Osteoblast (primary cell): ENCODE results near the gene FDX1. TPM values are rescaled to one million over a fixed set of nuclear protein-coding genes. Genes with fewer than 3 reads are reported as not detected.
A peak's percentile ranks its signal among the peaks of the same experiment; 100 is the strongest.

Experiments
- DNase-seq: peaks from one replicate; pipeline ENCODE4 v3.0.0; 2011; ENCODE audit warnings: low spot score, mixed read lengths; ENCODE audit not compliant: insufficient read length; ENCODE audit errors: missing footprints
- H2AFZ ChIP-seq: 2 replicates; pipeline ENCODE4 v1.6.0; 2011; ENCODE audit warnings: mild to moderate bottlenecking, low read length
- H3K27ac ChIP-seq: 2 replicates; pipeline ENCODE4 v1.5.1; 2011; ENCODE audit warnings: mild to moderate bottlenecking, low read depth, low read length, moderate library complexity
- H3K27me3 ChIP-seq: 2 replicates; pipeline ENCODE4 v1.6.0; 2012; ENCODE audit warnings: mild to moderate bottlenecking, control low read depth, inconsistent platforms, low read length, moderate library complexity; ENCODE audit not compliant: insufficient read depth
- H3K36me3 ChIP-seq: 2 replicates; pipeline ENCODE4 v1.5.1; 2011; ENCODE audit warnings: mild to moderate bottlenecking, low read length, control low read depth, moderate library complexity; ENCODE audit not compliant: insufficient read depth
- H3K4me1 ChIP-seq: 2 replicates; pipeline ENCODE4 v1.5.1; 2011; ENCODE audit warnings: mild to moderate bottlenecking, low read length, control low read depth, moderate library complexity; ENCODE audit not compliant: insufficient read depth
- H3K4me2 ChIP-seq: 2 replicates; pipeline ENCODE4 v1.6.0; 2011; ENCODE audit warnings: mild to moderate bottlenecking, low read length; ENCODE audit not compliant: insufficient read depth
- H3K4me3 ChIP-seq: fragments of 200-600 bp; sonication (generic); 3 replicates; pipeline ENCODE4 v1.5.1; 2012; ENCODE audit warnings: mild to moderate bottlenecking, low read length, inconsistent platforms; ENCODE audit not compliant: insufficient read depth
- H3K79me2 ChIP-seq: 2 replicates; pipeline ENCODE4 v1.6.0; 2012; ENCODE audit warnings: mild to moderate bottlenecking, low read length, control low read depth, inconsistent platforms; ENCODE audit not compliant: insufficient read depth
- H3K9me3 ChIP-seq: 2 replicates; pipeline ENCODE4 v1.5.1; 2011; ENCODE audit warnings: low read depth, low read length, control low read depth
- H4K20me1 ChIP-seq: 2 replicates; pipeline ENCODE4 v1.6.0; 2012; ENCODE audit warnings: mild to moderate bottlenecking, low read length, control low read depth; ENCODE audit not compliant: insufficient read depth
- CTCF ChIP-seq: IDR thresholded peaks from 2 replicates; pipeline ENCODE4 v1.5.1; 2011; ENCODE audit warnings: mild to moderate bottlenecking, low read depth, low read length, moderate library complexity; ENCODE audit errors: extremely low read depth
- total RNA-seq: library from RNA; depleted of rRNA; stranded (reverse); fragments of >200 nt; gene quantifications from 2 replicates; pipeline ENCODE4 v1.2.3, GENCODE V29; 2012

FDX1 gene
- total RNA-seq, 1 donor, result 9.0 TPM

- H3K27ac ChIP-seq, result no peak overlapping the region
- H3K4me3 ChIP-seq, result no peak overlapping the region
- H3K36me3 ChIP-seq, result no peaks in the 10 kb centered on the region
- no peak for TF ChIP-seq CTCF
- H3K9me3 ChIP-seq, result no peaks in the 10 kb centered on the region
- H3K27me3 ChIP-seq, result no peaks in the 10 kb centered on the region
- H3K4me2 ChIP-seq, result no peak overlapping the region
- no peaks in the 10 kb centered on the region for H3K4me1 ChIP-seq
- no peaks in the 10 kb centered on the region for H4K20me1 ChIP-seq
- no peak overlapping the region for H2AFZ ChIP-seq
- no peak for DNase-seq
- no peaks in the 10 kb centered on the region for H3K79me2 ChIP-seq
Observed at GRCh38 chr11:110507328-110507727, 77.6 kb downstream of the FDX1 start.

DNA sequence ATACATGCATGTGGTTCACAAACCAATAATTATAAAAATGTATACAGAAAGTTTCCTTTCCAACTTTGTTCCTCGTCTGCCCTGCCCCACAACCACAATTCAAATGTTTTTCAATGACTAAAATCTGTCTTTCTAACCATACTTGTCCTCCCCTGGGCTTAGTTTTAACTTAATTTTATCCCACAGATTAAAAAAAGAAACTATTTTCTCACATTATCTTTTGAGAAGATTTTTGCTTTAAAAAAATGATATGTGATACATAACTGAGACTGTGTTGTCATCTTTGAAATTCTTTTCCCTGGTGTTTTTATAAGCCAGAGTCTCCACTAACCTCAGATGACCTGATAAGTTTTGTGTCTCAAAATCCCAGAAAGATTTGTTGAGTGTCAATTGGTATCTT is 79.0 kb downstream of the FDX1 start:
- no peak overlapping the region for H3K27ac ChIP-seq
- H3K27me3 ChIP-seq, result no peaks in the 10 kb centered on the region
- H3K4me1 ChIP-seq, result no peaks in the 10 kb centered on the region
- H3K9me3 ChIP-seq, result no peaks in the 10 kb centered on the region
- no peaks in the 10 kb centered on the region for H4K20me1 ChIP-seq
- H3K79me2 ChIP-seq, result no peaks in the 10 kb centered on the region
- H3K4me3 ChIP-seq, result no peak overlapping the region
- H3K36me3 ChIP-seq, result no peaks in the 10 kb centered on the region
- no peak overlapping the region for H2AFZ ChIP-seq
- DNase-seq, result peak; percentile 80
- no peak for TF ChIP-seq CTCF
- H3K4me2 ChIP-seq, result no peak overlapping the region

DNA sequence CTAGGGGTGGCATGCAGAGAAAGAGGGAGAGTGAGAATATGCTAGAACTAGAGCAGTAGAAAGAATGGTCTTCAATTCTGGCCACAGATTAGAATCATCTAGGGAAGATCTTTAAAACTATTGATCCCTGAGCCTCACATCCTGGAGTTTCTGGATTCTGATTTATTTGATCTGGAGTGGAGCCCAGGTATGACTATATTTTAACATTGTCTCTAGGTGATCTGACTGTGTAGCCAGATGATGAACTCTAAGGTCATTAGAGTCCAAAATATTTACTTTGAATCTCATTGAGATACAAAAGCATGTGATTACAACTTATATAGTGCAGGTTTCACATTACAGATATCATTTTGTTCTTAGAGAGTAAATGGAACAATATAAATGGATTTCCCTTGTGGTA is 79.7 kb downstream of the FDX1 start:
- Histone ChIP-seq H4K20me1 (no peaks in the 10 kb centered on the region), H3K4me1 (no peaks in the 10 kb centered on the region), H3K27me3 (no peaks in the 10 kb centered on the region), H3K79me2 (no peaks in the 10 kb centered on the region), H3K4me2 (no peak overlapping the region), H3K4me3 (no peak overlapping the region), H3K36me3 (no peaks in the 10 kb centered on the region), H2AFZ (no peak overlapping the region), H3K27ac (no peak overlapping the region), H3K9me3 (no peaks in the 10 kb centered on the region)
- no peak for DNase-seq
- no peak for TF ChIP-seq CTCF

GRCh38 chr11:110512026-110512425 is 82.3 kb downstream of the FDX1 start:
- Histone ChIP-seq H3K4me1 (no peaks in the 10 kb centered on the region), H4K20me1 (no peaks in the 10 kb centered on the region), H3K4me2 (no peak overlapping the region), H3K79me2 (no peaks in the 10 kb centered on the region), H2AFZ (no peak overlapping the region), H3K27me3 (peaks cover 4% of the 10 kb centered on the region), H3K9me3 (no peaks in the 10 kb centered on the region), H3K4me3 (no peak overlapping the region), H3K36me3 (no peaks in the 10 kb centered on the region), H3K27ac (no peak overlapping the region)
- TF ChIP-seq CTCF, result no peak
- no peak for DNase-seq
